ENCODE results near the gene OSTF1.

The OSTF1 gene

GRCh38 chr9:75123696-75124095 is 35.4 kb downstream of the OSTF1 start:
- DNase-seq: no peak

DNA sequence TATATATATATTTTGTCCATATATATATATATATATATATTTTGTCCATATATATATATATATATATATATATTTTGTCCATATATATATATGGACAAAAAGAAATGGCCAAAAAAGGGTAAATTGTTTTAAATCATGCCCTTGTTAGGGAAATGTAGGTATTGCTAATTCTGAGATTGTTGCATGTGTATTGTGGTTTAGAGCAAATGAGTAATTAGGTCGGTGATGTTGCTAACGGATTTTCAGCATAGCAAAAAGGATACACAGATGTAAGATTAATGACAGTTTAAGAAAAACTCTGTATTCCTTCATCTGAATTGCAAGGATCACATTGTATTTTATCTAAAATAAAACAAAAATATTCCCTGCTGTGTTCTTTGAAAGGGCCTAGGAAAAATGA is 40.2 kb downstream of the OSTF1 start:
- no peak for DNase-seq

GRCh38 chr9:75130172-75130571 is 41.9 kb downstream of the OSTF1 start:
- DNase-seq: no peak

GRCh38 chr9:75130621-75131230 is 42.4 kb downstream of the OSTF1 start:
- DNase-seq: no peak

GRCh38 chr9:75131700-75132099 is 43.4 kb downstream of the OSTF1 start:
- DNase-seq: no peak

DNA sequence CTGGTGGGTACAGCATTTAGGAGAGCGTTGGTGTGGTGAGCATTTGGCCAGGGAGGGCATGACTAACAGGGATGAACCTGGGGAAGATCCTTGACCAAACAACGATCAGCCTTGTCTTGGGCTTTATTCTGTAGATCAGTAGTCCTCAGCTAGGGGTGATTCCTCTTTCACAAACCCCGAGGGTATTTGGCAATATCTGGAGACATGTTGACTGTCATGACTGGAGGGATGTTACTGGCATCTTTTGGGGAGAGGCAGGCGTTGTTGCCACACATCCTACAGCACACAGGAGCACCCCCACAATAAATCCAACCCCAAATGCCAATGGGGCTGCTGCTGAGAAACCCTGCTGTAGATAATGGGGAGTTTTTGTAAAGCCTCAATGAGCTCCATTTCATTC is 43.9 kb downstream of the OSTF1 start:
- no peak for DNase-seq

DNA sequence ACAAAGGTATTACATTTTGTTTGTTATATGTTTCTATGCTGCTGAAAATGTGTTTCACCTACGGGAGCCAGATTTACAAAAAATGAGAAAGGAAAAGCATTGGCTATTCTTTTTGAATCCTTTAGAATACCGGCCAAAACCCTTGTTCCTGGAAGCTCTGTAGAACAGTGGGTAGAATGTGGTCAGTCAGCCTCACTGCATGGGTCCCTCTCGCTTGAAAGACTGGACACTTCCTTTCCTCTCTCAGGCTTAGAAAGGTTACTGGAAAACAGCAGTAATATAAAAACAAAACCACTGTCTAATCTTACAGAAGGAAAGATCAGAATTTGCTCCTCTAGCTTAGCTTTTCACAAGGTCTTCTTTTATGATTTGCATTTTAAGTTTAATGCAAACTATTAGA is 45.1 kb downstream of the OSTF1 start:
- DNase-seq: no peak

DNA sequence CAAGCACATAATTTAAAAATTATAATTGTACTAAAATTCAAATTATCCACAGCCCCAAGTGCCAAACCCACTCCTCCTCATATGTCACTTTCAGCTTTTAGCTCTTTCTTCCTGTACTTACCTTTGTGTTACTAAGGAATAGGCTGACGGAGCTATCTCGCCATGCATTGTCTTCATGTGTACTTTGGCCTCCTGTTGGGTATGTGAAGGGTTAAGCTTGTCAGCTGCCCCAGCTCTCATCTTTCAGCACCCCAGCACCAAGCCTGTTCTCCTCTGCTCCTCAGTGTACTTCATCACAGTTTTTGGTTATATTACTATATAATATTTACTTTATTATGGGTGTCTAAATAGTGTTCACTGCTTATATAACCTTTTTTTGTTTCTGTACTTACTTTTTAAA is 46.2 kb downstream of the OSTF1 start:
- DNase-seq: no peak

DNA sequence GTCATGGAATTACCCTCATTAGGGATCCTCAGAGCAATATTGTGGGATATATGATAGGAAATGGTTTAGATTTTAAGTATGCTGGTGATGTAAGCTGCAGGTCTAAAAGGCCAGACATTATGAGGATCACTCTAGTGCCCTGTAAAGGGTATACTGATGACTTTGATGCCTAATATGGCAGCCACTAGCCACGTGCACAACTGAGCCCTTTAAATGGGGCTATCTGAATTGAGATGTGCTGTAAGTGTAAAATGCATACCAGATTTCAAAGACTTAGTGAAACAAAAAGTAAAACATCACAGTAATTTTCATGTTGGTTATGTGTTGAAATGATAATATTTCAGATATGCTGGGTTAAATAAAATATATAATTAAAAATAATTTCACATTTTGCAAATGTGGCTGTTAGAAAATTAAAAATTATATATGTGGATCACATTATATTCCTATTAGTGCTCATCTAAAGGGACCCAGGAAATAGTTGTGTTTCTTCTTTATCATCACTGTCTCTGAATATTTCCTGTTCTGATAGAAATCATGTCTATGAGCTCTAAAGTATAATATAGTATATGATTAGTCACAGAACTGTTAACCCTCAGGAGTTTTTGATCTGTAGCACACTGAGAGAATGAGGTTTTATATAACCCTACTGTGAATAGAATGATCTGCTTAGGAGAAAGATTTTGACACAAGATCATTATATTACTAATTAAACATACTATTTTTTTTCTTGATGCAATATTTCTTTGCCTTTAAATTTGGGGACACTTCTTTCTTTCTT is 50.1 kb downstream of the OSTF1 start:
- DNase-seq: no peak

DNA sequence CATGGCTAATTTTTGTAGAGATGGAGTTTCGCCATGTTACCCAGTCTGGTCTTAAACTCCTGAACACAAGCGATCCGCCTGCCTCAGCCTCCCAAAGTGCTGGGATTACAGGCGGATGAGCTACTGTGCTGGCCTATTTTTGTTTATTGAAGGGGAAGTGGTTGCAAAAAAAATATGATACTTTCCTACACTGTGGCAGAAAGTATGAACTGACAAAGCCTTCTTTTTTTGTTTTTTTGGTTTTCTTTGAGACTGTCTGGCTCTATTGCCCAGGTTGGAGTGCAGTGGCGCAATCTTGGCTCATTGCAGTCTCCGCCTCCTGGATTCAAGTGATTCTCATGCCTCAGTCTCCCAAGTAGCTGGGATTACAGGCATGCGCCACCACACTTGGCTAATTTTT is 50.9 kb downstream of the OSTF1 start:
- no peak for DNase-seq

DNA sequence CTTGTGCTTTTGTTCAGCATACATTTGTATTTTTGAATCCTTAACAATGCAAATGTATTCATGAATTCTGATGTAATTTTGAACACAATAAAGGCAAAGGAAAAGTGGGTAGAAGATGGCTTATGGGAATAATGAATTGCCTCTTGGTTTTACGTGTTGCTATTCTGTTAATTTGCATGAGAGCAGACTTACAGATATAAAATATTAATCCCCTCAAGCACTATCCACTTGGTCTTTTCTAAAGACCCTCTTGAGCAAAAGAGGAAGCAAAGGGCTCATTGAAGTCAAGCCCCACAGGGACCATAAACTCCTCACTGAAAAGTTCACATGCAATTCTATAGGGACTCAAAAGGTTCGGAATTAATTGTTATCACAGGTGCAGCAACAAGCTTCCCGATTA is 51.9 kb downstream of the OSTF1 start:
- DNase-seq: no peak

DNA sequence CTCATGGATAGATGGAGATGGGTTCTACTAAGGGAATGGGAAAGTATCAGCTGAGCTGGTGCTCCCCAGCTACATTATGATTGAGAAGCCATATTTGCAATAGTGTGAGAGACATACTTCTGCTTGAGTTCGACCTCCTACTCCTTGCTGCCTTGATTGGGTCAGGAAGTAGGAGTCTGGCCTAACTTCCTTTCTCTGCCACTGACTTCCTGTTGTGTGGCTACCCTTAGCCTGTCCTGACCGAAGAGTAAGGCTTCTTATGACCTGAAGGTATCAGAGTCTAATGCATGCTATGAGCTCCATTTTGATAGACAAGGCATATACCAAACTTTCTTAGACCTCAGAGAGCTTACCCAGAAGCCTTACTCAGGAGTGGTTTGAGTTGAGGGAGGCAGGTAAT is 53.9 kb downstream of the OSTF1 start:
- no peak for DNase-seq

- DNase-seq: no peak
These were observed 57.9 kb downstream of the OSTF1 start for GRCh38 chr9:75146229-75146628.

- no peak for DNase-seq
These were observed 59.3 kb downstream of the OSTF1 start for GRCh38 chr9:75147638-75148037.

GRCh38 chr9:75148561-75148960 is 60.2 kb downstream of the OSTF1 start:
- no peak for DNase-seq

DNA sequence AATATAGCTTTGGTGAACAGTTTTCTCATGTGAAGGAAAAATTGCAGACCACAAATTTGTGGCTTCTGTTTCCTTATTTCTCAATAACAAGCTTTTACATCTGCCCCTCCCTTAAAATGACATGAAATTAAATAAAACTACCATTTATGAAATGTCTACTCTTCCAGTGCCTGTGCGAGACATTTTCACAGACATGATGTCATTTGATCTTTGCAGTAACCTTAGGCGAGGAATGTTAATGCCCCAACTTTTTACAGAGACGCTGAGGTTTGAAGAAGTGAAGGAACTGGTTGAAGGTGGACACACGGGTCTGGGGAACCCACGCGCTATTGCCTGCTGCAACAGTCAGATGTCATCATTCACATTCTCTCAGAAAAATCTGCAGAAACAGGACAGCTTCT is 61.5 kb downstream of the OSTF1 start:
- DNase-seq: no peak

DNA sequence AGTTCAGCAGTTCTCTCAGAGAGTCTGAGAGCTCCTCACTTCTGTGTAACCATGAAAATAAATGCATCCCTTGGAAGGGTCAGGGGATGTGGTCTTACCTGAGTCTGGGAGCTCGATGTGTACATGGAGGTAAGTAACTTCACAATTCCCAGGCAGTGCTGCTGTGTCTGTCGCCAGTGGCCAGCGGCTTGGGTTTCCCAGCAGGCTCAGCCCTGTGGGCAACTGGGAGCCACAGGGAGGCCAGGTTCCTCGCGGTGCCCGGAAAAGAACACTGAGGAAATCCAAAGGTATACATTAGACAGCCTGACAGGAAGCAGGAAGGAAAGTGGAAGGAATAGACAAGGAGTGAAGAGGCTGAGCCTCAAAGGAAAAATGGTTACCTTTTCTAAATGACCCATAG is 62.2 kb downstream of the OSTF1 start:
- DNase-seq: no peak

DNA sequence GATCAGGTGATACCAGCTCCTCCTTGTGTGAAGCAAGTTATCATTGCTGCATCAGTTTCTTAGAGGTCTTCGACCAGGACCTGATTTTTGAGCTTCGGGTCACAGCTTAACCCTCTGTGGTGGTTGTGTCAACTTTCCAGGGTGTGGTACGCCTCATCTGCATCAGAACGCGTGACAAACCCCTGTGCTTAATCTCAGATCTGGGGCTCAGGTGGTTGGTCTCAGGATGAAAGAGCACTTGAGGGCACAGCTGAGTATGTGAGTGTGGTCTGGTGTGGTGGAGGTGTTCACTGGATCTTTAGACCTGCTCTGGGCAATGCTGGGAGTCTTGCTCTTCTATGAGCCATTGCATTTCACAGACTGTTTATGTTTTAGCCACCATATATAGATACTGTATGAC is 64.1 kb downstream of the OSTF1 start:
- DNase-seq: no peak

DNA sequence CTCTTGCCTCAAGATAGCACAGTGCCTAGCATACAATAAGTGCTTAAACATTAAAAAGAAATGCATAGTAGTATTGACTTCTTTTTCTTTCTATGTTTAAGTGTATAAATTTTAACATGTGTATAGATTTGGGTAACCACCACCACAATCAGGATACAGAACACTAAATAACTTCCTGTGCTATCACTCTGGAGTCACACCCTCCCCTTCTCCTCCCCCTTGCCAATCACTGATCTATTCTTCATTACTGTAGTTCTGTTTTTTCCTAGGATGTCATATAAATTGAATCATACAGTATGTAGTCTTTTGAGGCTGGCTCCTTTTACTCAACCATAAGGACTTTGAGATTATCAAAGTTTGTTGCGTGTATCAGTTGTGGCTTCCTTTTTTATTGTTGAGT is 68.5 kb downstream of the OSTF1 start:
- DNase-seq: no peak

- DNase-seq: no peak
These were observed 73.0 kb downstream of the OSTF1 start for GRCh38 chr9:75161116-75161857.

GRCh38 chr9:75163764-75164163 is 75.5 kb downstream of the OSTF1 start:
- DNase-seq: no peak

GRCh38 chr9:75164573-75164972 is 76.3 kb downstream of the OSTF1 start:
- no peak for DNase-seq

DNA sequence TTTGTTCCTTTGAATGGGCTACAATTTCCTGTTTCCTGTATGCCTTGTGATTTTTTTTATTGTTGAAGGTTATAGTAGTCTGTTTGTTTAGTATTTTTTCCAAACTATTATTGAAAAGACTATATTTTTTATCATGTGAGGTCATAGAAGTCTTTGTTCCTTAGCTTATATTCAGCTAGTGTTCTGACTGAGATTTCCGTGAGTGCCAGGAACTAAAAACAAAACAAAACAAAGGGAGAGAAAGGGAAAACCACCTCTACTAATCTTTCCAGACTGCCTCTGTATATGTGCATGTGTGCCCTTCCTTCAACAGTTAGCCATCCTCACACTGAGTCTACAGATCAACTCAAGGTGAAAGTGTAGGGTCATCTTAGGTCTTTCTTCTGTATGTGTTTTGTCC is 79.0 kb downstream of the OSTF1 start:
- DNase-seq: no peak

All from NCI-H446 (cell line).